Tibial nerve (tissue), 3 donors: ENCODE results near the gene SFXN1.

ENCODE experiments used
- CTCF ChIP-seq, 5 experiments: fragments of 200-600 bp in 3 of 5; fragments of 450-650 bp in 2 of 5; sonication (generic) in 3 of 5; IDR thresholded peaks; one replicate each; pipeline ENCODE4 v1.5.1; 2016 to 2019; ENCODE audit warnings: antibody characterized with exemption in 5 of 5, mild to moderate bottlenecking in 3 of 5, moderate library complexity in 2 of 5
- POLR2A ChIP-seq, 2 donors: fragments of 450-650 bp; IDR thresholded peaks; one replicate each; pipeline ENCODE4 v1.6.1; 2017; ENCODE audit warnings: antibody characterized with exemption in 2 of 2, mild to moderate bottlenecking in 2 of 2, moderate library complexity in 2 of 2

- no peak for TF ChIP-seq POLR2A (IDR thresholded peaks at IDR 0.05)
- TF ChIP-seq CTCF (IDR thresholded peaks at IDR 0.05) = no peak
Observed at GRCh38 chr5:175561085-175561484, 82.7 kb downstream of the SFXN1 start.
